HepG2 (cell line): ENCODE results near the gene SAP130. TPM values are rescaled to one million over a fixed set of nuclear protein-coding genes. Genes with fewer than 3 reads are reported as not detected.

Experiments used
- AGO2 ChIP-seq: fragments of 200-400 bp; formaldehyde crosslinking; optimal IDR thresholded peaks from 2 replicates; pipeline ENCODE3; 2017; ENCODE audit warnings: mild to moderate bottlenecking, low read depth, low read length, moderate library complexity
- AKAP8 ChIP-seq: sonication (generic); formaldehyde crosslinking; IDR thresholded peaks from 2 replicates; pipeline ENCODE4 v1.5.1; 2020; ENCODE audit warnings: mild to moderate bottlenecking, missing genetic modification reagents
- ETV5 ChIP-seq: IDR thresholded peaks from 2 replicates; pipeline ENCODE4 v1.6.1; 2018; ENCODE audit warnings: missing biosample characterization, missing genetic modification reagents, inconsistent platforms, borderline replicate concordance
- KLF15 ChIP-seq: sonication (generic); formaldehyde crosslinking; IDR thresholded peaks from 2 replicates; pipeline ENCODE4 v1.8.1; 2023; ENCODE audit warnings: borderline replicate concordance, mild to moderate bottlenecking, inconsistent platforms, missing genetic modification reagents, mixed read lengths
- MATR3 ChIP-seq: sonication (generic); formaldehyde crosslinking; IDR thresholded peaks from 2 replicates; pipeline ENCODE4 v1.4.0; 2020; ENCODE audit warnings: missing genetic modification reagents
- NONO ChIP-seq, 2 experiments: fragments of 450-650 bp in 1 of 2; sonication (generic) in 1 of 2; formaldehyde crosslinking in 1 of 2; IDR thresholded peaks in 1 of 2; conservative IDR thresholded peaks in 1 of 2; 2 replicates each; pipeline versions ENCODE4 v1.6.1 to v1.8.0; 2017 to 2022; ENCODE audit warnings: mild to moderate bottlenecking in 1 of 2, missing genetic modification reagents in 1 of 2, moderate library complexity in 1 of 2
- REPIN1 ChIP-seq: sonication (generic); formaldehyde crosslinking; IDR thresholded peaks from 2 replicates; pipeline ENCODE4 v1.8.0; 2022; ENCODE audit warnings: missing genetic modification reagents, low read depth, mild to moderate bottlenecking, borderline replicate concordance
- SMAD1 ChIP-seq: sonication (generic); formaldehyde crosslinking; IDR thresholded peaks from 2 replicates; pipeline ENCODE4 v1.4.0; 2020; ENCODE audit warnings: missing genetic modification reagents, low read depth, mild to moderate bottlenecking, borderline replicate concordance
- ZBTB40 ChIP-seq, 2 experiments: fragments of 450-650 bp in 1 of 2; sonication (generic) in 1 of 2; formaldehyde crosslinking in 1 of 2; IDR thresholded peaks; 2 replicates each; pipeline versions ENCODE4 v1.6.1 to v1.8.0; 2016 to 2022; ENCODE audit warnings: antibody characterized with exemption in 1 of 2, mild to moderate bottlenecking in 1 of 2, missing genetic modification reagents in 1 of 2
- ZBTB46 ChIP-seq: sonication (generic); formaldehyde crosslinking; IDR thresholded peaks from 2 replicates; pipeline ENCODE4 v1.4.0; 2020; ENCODE audit warnings: mild to moderate bottlenecking, missing genetic modification reagents, borderline replicate concordance
- ZC3H13 ChIP-seq: sonication (generic); formaldehyde crosslinking; IDR thresholded peaks from 2 replicates; pipeline ENCODE4 v1.8.1; 2023; ENCODE audit warnings: mild to moderate bottlenecking, missing genetic modification reagents, moderate library complexity
- ZFY ChIP-seq: sonication (generic); formaldehyde crosslinking; IDR thresholded peaks from 2 replicates; pipeline ENCODE4 v1.4.0; 2020; ENCODE audit warnings: missing genetic modification reagents
- ZMYM4 ChIP-seq: sonication (generic); formaldehyde crosslinking; IDR thresholded peaks from 2 replicates; pipeline ENCODE4 v1.8.1; 2023; ENCODE audit warnings: mild to moderate bottlenecking, missing genetic modification reagents
- ZNF577 ChIP-seq: sonication (generic); formaldehyde crosslinking; IDR thresholded peaks from 2 replicates; pipeline ENCODE4 v1.4.0; 2020; ENCODE audit warnings: mild to moderate bottlenecking, low read depth, missing genetic modification reagents, borderline replicate concordance
- ZNF7 ChIP-seq: IDR thresholded peaks from 2 replicates; pipeline ENCODE4 v1.6.1; 2016; ENCODE audit warnings: missing biosample characterization, missing genetic modification reagents
- ZNF761 ChIP-seq: sonication (generic); formaldehyde crosslinking; conservative IDR thresholded peaks from 2 replicates; pipeline ENCODE4 v1.4.0; 2020; ENCODE audit warnings: mild to moderate bottlenecking, missing genetic modification reagents
- polyA plus RNA-seq, 8 experiments: library from polyadenylated mRNA; depleted of rRNA in 3 of 8; stranded (reverse) in 7 of 8; unstranded in 1 of 8; fragments of >200 nt; fragmentation: Illumina TruSeq in 4 of 8; extraction: Trizol in 4 of 8; gene quantifications; 2 replicates each; pipeline versions ENCODE4 v1.2.1 to v1.2.3, GENCODE V29; 2011 to 2016; ENCODE audit warnings: low read depth in 4 of 8, missing spikeins in 1 of 8, mixed read lengths in 1 of 8; ENCODE audit not compliant: insufficient read depth in 1 of 8
- total RNA-seq, 5 experiments: library from RNA; depleted of rRNA; stranded (reverse); fragments of >200 nt; fragmentation: Illumina TruSeq; extraction: Trizol; gene quantifications; 2 replicates each; pipeline ENCODE4 v1.2.3, GENCODE V29; 2016; ENCODE audit warnings: low read depth in 1 of 5

SAP130 gene
- total and polyA plus RNA-seq, 2 of the 13 experiments (the other 11 are each of a cell fraction or from before 2014, with no cell fraction given): 11.1 to 18.6 TPM

- peak; percentile 88; the same call in 1 of the 2 replicates for TF ChIP-seq SMAD1 (CRISPR knock-in tag)
- no peak for TF ChIP-seq ZBTB40 (IDR thresholded peaks at IDR 0.05)
- TF ChIP-seq ZBTB40 (CRISPR knock-in tag; IDR thresholded peaks at IDR 0.05): peak; percentile 20; the same call in 1 of the 2 replicates
- peak; percentile 48 for TF ChIP-seq ETV5 (CRISPR knock-in tag)
- TF ChIP-seq ZNF761 (CRISPR knock-in tag): peak; percentile 69; the same call in 1 of the 2 replicates
- TF ChIP-seq KLF15: peak; percentile 28; the same call in 1 of the 2 replicates
- no peak for TF ChIP-seq ZNF7
- 0 out of 2 replicates have a peak, but pooled peaks have one; percentile 18 for TF ChIP-seq REPIN1
- no peak for TF ChIP-seq NONO (IDR thresholded peaks at IDR 0.05)
- TF ChIP-seq NONO (CRISPR knock-in tag; conservative IDR thresholded peaks at IDR 0.05): peak; percentile 44; the same call in 1 of the 2 replicates
- peak; percentile 66 for TF ChIP-seq AGO2
- 0 out of 2 replicates have a peak, but pooled peaks have one; percentile 36 for TF ChIP-seq ZNF577 (CRISPR knock-in tag)
- peak; percentile 80; the same call in 1 of the 2 replicates for TF ChIP-seq ZC3H13
- TF ChIP-seq ZMYM4 (CRISPR knock-in tag): peak; percentile 15; the same call in 1 of the 2 replicates
- TF ChIP-seq MATR3 (CRISPR knock-in tag): no peak
- TF ChIP-seq ZBTB46: no peak
- peak; percentile 62 for TF ChIP-seq ZFY (CRISPR knock-in tag)
- peak; percentile 32; the same call in 1 of the 2 replicates for TF ChIP-seq AKAP8 (CRISPR knock-in tag)
Measured at GRCh38 chr2:128027801-128028667, at the start of gene SAP130 (continued).
